Measurements from ENCODE around the gene KCNJ5.

DNA sequence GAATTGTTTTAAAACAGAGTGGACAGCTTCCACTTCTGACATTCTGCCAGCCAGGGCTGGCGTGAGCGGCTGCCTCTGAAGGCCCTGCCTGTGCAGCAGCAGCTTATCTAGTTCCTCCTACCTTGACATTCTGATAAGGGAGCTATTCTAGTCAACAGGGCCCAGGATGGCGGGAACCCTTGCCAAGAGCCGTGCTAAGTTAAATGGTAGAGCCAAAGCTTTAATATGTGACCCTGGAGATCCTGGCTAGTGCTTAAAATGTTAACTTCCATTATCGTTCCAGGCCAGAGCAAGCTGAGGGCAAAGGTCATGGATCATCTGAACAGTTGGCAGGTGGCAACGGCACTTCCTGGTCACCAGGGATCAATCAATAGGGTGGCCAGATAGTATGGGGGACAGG is 3.5 kb downstream of the KCNJ5 start:
- TF ChIP-seq CTCF (IDR thresholded peaks at IDR 0.05; ENCODE audit: low read length) (no peak), EZH2 (IDR thresholded peaks at IDR 0.05; ENCODE audit: borderline replicate concordance, low read length) (no peak)
